Measurements from ENCODE around the gene B3GLCT. TPM values are rescaled to one million over a fixed set of nuclear protein-coding genes. Genes with fewer than 3 reads are reported as not detected.

B3GLCT gene
- total and polyA plus RNA-seq, 2 donors (not counting 3 experiments of a cell fraction or from before 2014, with no cell fraction given) = 5.2 to 14.6 TPM

GRCh38 chr13:31162151-31163008 is 37.4 kb upstream of the B3GLCT start:
- TF ChIP-seq JUN (IDR thresholded peaks at IDR 0.05; ENCODE audit: borderline replicate concordance, insufficient read depth, insufficient read length, low read depth) (peak; percentile 53), POLR2A (IDR thresholded peaks at IDR 0.05; ENCODE audit: low read depth, low read length) (peak; percentile 81), MYC (IDR thresholded peaks at IDR 0.05; ENCODE audit: low read depth, low read length) (peak; percentile 55), CTCF (IDR thresholded peaks at IDR 0.05; ENCODE audit: extremely low read depth in 1 of 2, insufficient read depth in 1 of 2, low read depth in 1 of 2, low read length in 2 of 2) (no peak), MAX (IDR thresholded peaks at IDR 0.05; ENCODE audit: insufficient read depth, insufficient read length) (peak; percentile 21), GATA2 (IDR thresholded peaks at IDR 0.05; ENCODE audit: insufficient read depth, insufficient read length, low read depth, low read length) (no peak), FOS (IDR thresholded peaks at IDR 0.05; ENCODE audit: borderline replicate concordance, insufficient read depth, low read length) (no peak), POLR2AphosphoS5 (IDR thresholded peaks at IDR 0.05; ENCODE audit: insufficient read depth, low read depth, low read length) (peak; percentile 38), EZH2 (IDR thresholded peaks at IDR 0.05; ENCODE audit: borderline replicate concordance, low read depth, low read length, severe bottlenecking) (no peak)
- peak; percentile 97 for FAIRE-seq
- TSS peak; percentile 96 for BruUV-seq (replicated peaks)
- CTCF ChIA-PET = interaction anchor here (0.6 kb wide), 1 partner anchor 114 kb away, joined by 3 read pairs; no protein-coding TSS in a partner anchor
- dilution Hi-C loops (cut with MboI; ENCODE audit: extremely low pct_ligation_motif_present, low sequenced_read_pairs) (no loop called here), intact Hi-C loops (cut with micrococcal nuclease) (loop anchor here (1.0 to 10.0 kb wide), 8 partner anchors 37 to 1318 kb away; partner anchors contain the start of genes B3GLCT, KATNAL1 and USPL1)
- Histone ChIP-seq H3K9ac (replicated peaks; ENCODE audit: extremely low read depth, insufficient read depth, low read length) (peak overlapping the region; percentile 99), H3K9me3 (replicated peaks; ENCODE audit: control insufficient read depth, insufficient read depth, low read length) (no peaks in the 10 kb centered on the region), H3K27me3 (ENCODE audit: control insufficient read depth in 2 of 2, insufficient read depth in 2 of 2, low read length in 2 of 2) (no peaks in the 10 kb centered on the region), H2AFZ (ENCODE audit: low read depth, low read length) (peak overlapping the region; percentile 85), H3K4me1 (ENCODE audit: control insufficient read depth, extremely low read depth, insufficient read depth, low read length) (peaks cover 24% of the 10 kb centered on the region), H3K36me3 (ENCODE audit: control insufficient read depth in 2 of 2, extremely low read depth in 1 of 2, insufficient read depth in 2 of 2, low read length in 2 of 2) (no peaks in the 10 kb centered on the region), H3K9me1 (replicated peaks; ENCODE audit: control insufficient read depth, extremely low read depth, insufficient read depth, low read length) (no peaks in the 10 kb centered on the region), H3K27ac (ENCODE audit: insufficient read depth, low read depth, low read length) (peak overlapping the region; percentile 95), H3K4me3 (replicated peaks in 1 of 3; ENCODE audit: insufficient read depth in 1 of 3, low read depth in 1 of 3, low read length in 3 of 3) (peak overlapping the region; percentile 88 to 99 (median 97)), H3K79me2 (ENCODE audit: control insufficient read depth, insufficient read depth, low read length) (peaks cover 42% of the 10 kb centered on the region), H4K20me1 (replicated peaks; ENCODE audit: control insufficient read depth, extremely low read depth, insufficient read depth, low read length) (no peaks in the 10 kb centered on the region), H3K4me2 (ENCODE audit: insufficient read depth, low read length) (peak overlapping the region; percentile 99)
- DNase-seq (ENCODE audit: low read depth, low spot score) = peak; percentile 97
- POLR2A ChIA-PET = interaction anchor here (1.0 kb wide), 1 partner anchor 10 kb away, joined by 3 read pairs; no protein-coding TSS in a partner anchor

Data from endothelial cell of umbilical vein (primary cell).